NCI-H2029 treated with DMSO at 0.1 percent for 48 hours (cell line): ENCODE data around the gene MGRN1.

Experiments used
- DNase-seq: peaks from one replicate; lab custom pipeline; 2025; lab: John Stamatoyannopoulos, UW

MGRN1 gene

DNA sequence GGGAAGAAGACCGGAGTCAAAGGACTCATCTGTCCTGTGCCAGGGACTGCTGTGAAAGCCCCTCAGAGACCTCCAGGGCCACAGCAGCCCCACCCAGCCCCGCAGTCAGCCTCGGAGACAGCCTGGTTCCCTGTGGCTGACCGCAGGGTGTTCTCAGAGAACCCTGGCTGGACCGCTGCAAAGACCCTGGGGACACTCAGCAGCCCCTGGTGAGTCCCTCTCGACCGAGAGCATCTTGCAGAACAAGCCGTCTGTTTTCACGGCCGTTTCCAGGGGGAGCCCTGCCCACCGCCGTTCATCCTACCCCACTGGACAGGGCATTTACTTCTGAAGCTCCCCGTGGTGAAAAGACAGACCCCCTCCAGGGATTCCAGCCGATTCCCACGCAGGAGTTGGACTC lies 20.2 kb upstream of the MGRN1 start:
- DNase-seq: no peak

- DNase-seq: peak; percentile 59
These were observed 18.3 kb upstream of the MGRN1 start for GRCh38 chr16:4606354-4606753.

- DNase-seq: no peak
These were observed 16.6 kb upstream of the MGRN1 start for GRCh38 chr16:4607841-4608703.

DNA sequence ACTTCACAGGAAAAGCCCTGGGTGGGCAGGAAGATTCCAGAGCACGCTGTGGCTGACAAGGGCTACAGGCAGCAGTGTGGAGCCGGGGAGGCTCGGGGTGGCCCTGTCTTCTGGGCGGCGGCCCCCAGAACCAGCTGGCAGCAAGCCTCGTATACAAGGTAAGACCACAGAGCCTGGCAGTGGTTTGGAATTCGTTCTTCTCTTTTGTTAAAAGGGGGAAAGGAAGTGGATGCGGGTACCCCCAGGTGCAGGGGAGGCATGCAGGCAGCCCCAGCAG lies 16.0 kb upstream of the MGRN1 start:
- DNase-seq: no peak

DNA sequence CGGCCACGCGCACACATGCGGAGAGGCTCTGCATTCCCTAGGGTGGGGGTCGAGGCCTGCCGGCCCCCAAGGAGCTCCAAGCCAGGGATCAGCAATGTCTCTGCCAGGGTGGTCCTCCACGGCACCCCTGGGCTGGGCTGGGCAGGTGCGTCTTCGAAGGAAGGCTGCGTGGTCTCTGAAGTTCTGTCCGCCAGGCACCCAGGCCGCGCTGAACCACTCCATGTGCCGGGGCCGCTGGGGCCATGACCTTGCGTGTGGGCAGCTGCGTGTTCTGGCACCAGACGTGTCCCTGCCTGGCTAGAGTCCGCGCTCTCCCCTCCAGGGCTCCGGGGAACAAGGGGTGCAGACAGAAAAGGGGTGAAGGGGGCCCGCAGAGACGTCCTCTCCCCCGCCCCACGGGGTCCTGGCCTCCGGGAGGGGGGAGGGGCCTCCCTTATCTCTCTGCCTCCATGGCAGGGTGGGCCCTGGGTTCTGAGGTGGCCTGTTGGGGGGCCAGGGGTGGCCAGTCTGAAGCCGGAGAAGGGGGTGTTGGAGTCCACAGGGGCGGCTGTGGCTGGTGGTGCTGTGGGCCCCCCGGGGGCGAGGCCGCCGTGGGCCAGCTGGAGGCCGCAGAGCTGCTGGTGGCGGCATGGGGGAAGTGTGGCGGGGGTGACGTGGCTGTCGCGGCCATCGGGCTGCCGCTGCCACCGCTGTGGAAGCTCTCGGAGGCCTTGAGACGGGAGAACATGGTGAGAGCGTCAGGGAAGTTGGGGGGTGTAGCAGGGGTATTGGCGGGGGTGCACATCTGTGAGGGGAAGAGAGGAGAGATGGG lies 15.2 kb upstream of the MGRN1 start:
- DNase-seq: no peak

DNA sequence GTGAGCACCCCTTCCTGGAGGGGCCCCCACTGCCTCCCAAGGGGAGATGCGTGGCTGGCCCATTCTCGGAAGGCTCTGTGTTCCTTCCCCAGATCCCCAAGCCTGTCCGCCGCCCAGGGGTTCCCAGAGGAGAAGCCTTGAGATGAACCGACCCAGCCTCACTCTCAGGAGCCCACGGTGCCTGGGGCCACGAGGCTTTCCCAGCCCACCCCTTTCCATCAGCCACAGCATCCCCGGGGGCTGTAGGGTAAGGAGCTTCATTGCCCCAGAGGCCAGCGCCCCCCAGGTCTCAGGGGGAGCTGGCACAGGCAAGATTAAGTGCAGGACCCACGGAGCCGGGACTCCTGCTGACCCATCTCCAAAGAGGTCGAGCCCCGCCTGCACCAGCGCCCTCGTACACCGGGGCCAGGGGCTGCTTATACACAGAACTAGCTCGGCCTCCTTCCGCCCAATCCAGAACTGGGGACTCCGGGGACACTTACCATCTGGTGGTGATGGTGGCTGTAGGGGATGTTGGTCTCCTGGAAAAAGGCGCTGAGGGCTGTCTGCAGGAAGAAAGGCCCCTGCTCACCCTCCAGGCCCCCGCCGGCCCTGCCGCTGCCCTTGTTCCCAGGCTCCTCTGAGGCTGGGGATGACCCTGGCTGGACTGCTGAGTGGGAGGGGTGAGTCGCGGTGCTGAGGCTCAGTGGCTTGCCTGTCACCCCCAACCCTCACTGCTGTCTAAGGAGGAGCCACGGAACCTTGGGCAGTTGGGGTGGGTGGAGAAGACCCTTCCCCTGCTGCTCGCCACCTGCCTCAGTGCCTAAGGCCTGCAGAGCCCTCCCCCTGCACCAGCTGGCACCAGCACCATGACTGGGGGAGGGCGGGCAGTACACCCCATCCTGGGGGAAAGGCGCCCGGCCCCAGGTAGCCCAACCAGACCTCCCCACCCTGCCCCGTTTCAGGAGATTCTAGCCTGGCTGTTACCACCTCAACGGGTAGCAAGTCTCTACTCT lies 14.3 kb upstream of the MGRN1 start:
- DNase-seq: no peak

GRCh38 chr16:4611337-4612021 lies 13.1 kb upstream of the MGRN1 start:
- DNase-seq: no peak

DNA sequence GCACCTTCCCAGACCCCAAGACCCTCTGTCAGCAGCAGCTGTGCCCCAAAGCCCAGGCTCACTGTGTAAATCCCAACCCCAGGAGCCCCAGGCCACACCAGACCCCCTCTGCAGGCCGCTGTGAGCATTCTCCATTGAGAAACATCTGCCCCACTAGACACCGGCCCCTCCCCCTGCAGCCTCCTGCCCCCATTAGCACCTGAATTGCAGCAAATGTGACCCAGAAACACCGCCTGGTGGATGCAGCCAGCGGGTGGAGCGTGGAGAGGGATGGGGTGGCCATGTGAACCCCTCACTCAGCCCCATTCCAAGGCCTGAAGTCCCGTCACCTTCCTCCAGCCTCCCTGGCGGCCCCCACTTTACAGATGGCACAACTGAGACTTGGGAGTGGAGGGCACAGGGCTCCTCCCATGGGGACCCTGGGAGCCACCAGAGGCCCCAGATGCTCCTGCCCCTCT lies 12.1 kb upstream of the MGRN1 start:
- no peak for DNase-seq

DNA sequence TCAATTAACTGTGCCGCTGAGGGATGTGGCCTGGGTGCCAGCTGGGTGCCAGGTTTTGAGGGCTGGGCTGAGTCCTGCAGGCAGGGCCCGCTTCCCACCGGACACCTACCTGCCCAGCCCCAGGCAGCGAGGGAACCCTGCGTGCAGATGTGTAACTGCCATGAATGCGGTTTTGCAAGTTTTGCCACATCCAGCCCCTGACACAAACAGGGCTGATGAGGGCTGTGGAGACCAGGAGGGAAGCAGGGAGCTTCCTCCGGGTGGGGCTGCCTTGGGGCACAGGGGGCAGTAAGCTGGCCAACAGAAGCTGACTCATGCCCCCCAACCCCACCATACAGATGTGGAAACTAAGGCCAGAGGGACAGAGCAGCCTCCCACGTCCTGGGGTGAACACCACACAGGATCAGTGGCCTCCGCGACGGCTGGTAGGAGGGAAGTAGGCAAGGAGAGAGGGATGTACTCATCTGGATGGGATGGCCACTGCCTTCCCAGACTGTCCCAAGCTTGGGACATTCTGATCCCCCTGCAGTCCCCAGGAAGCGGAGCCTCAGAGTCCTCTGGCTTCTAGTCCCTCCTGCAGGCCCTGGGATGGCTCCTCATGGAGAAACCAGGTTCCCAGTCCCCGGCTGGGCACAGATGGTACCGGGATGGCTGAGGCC lies 11.5 kb upstream of the MGRN1 start:
- DNase-seq: no peak

- no peak for DNase-seq
These were observed 10.7 kb upstream of the MGRN1 start for GRCh38 chr16:4613636-4614570.

DNA sequence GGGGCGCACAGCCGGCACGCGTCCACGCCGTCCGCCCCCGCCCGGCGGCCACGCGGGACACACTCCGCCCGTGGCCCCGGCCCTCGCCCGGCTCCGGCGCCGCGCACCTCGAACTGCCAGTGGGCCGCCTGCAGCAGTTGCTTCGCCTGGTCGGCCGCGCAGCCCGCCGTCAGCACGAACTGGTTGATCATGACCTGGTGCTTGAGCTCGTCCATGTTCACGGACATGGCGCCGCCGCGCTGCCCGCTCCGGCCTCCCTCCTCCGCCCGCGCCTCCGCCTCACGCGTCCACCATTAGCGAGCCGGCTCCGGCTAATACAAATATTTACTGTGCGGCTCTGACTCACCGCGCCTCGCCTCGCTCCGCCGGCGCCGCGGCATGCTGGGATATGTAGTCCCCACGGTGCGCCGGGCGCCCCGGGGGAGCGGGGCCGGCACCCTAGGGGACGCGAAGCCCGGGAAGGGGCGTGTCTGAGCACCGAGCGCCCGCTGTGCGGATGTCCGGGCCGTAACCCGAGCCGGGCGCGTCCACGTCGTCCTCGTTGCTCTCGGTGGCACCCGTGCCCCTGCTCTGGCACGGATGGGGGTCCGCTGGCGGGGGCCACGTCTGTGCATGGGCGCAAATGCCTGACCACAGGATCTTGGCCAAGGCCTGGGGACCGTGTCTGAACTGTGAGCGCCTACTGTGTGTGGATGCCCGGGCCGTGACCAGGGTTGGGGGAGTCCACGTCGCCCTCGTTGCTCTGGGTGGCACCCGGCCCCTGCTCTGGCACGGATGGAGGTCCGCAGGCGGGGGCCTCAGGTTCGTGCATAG lies 9.8 kb upstream of the MGRN1 start, which contains the start of gene UBALD1:
TSS of gene UBALD1 (minus strand) at position 318 of the 813 bp plus-strand sequence. CDS start at position 227, 91 bp downstream.
- no peak for DNase-seq

DNA sequence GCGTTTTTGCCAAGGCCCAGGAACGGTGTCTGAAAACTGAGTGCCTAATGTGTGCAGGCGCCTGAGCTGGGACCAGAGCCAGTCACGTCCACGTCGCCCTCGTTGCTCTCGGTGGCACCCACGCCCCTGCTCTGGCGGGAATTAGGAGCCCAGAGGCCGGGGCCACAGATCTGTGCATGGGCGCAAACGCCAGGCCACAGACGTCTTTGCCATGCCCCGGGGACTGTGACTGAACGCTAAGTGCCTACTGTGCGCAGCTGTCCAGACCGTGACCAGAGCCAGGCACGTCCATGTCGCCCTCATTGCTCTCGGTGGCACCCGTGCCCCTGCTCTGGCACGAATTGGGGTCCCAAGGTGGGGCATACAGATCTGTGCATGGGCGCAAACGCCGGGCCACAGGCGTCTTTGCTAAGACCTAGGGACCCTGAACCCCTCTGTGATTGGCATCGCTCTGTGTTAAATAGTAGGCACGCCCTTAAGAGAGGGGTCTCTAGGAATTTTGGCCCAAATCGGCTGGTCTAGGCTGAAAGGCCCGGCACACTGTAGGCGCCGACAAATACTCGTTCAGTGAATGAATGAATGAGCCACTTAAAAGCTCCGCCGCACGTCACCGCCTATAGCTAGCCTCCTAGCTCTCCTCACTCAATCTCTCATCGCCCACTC lies 9.1 kb upstream of the MGRN1 start:
- no peak for DNase-seq

GRCh38 chr16:4616047-4616811 lies 8.4 kb upstream of the MGRN1 start:
- peak; percentile 94 for DNase-seq

GRCh38 chr16:4617880-4618279 lies 6.7 kb upstream of the MGRN1 start:
- DNase-seq: no peak

DNA sequence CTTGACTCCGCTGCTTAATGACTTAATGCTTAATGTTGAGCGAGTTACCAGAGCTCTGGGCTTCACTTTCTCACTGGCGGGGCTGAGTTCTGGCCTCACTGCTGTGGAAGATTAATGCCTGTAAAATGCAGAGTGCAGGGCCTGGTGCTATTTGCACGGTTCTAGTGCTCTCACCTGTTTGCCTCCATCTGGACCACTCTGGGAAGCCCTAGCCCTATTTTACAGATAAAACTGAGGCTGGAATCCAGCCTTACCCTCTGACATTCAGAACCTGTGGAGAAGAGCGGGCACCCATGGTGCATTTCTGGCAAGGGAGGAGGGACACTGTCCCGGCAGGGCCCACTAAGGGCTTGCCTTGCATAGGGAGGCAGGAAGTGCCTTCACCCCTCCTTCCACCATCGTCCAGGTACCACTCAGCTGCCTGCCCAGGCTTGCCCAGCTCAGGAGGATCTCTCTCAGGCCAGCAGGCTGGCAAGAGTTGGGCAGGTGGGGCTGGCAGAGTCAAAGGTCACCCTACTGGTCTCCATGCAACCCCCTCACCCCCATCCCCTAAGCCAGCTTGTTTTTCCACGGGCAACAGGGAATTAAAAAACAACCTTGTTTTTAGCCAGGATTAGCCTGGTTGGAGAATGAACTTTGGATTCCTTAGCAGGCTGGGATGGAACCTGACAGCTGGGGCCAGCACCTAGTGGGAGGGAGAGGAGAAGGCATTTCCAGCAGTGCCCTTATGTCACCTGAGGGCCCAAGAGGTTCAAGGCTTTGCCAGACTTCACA lies 5.8 kb upstream of the MGRN1 start:
- no peak for DNase-seq

- DNase-seq: no peak
These were observed 1.0 kb upstream of the MGRN1 start for GRCh38 chr16:4623593-4623992.
